Prostate gland (tissue), 2 donors: ENCODE data around the gene C1orf87. TPM values are rescaled to one million over a fixed set of nuclear protein-coding genes. Genes with fewer than 3 reads are reported as not detected.

Experiments
- DNase-seq: peaks from one replicate; pipeline ENCODE4 v3.0.0-alpha.2; 2019; ENCODE audit warnings: low spot score
- H3K27ac ChIP-seq, 2 donors: fragments of 200-600 bp; sonication (generic); 2 replicates each; pipeline ENCODE4 v1.5.1; 2017 to 2019
- H3K27me3 ChIP-seq: fragments of 200-600 bp; sonication (generic); replicated peaks from 2 replicates; pipeline ENCODE4 v1.5.1; 2019; ENCODE audit not compliant: insufficient read depth
- H3K36me3 ChIP-seq, 2 donors: fragments of 200-600 bp; sonication (generic); 1 replicate in 1 of 2; 2 replicates in 1 of 2; pipeline versions ENCODE4 v1.5.1 to v1.8.1; 2017 to 2019
- H3K4me1 ChIP-seq: fragments of 200-600 bp; sonication (generic); replicated peaks from 2 replicates; pipeline ENCODE4 v1.5.1; 2019
- H3K4me3 ChIP-seq, 2 donors: fragments of 200-600 bp; sonication (generic); 2 replicates each; pipeline ENCODE4 v1.5.1; 2017 to 2019
- H3K9me3 ChIP-seq: fragments of 200-600 bp; sonication (generic); 2 replicates; pipeline ENCODE4 v1.5.1; 2017
- POLR2A ChIP-seq: fragments of 450-650 bp; IDR thresholded peaks from one replicate; pipeline ENCODE4 v1.6.1; 2016; ENCODE audit warnings: antibody characterized with exemption, mild to moderate bottlenecking
- POLR2AphosphoS5 ChIP-seq: sonication (generic); formaldehyde crosslinking; IDR thresholded peaks from one replicate; pipeline ENCODE4 v1.6.1; 2017; ENCODE audit warnings: antibody characterized with exemption
- WGBS: methylation state at CpG from one replicate; pipeline ENCODE4 v1.1.5; 2018; 5-methylcytosine and 5-hydroxymethylcytosine counted together
- intact Hi-C: fragments of 100-400 bp; cut with DNase I; formaldehyde crosslinking; loops from one replicate; pipeline ENCODE4 v1.14.2; 2022
- total RNA-seq, 2 donors: library from RNA; depleted of rRNA; stranded (reverse); fragments of >200 nt; gene quantifications; one replicate each; pipeline ENCODE4 v1.1.0, GENCODE V29; 2016
- TF ChIP-seq, protein P1 (sequence below), 4 experiments: fragments of 200-600 bp in 2 of 4; fragments of 450-650 bp in 2 of 4; sonication (generic) in 2 of 4; IDR thresholded peaks; 1 replicate in 3 of 4; 2 replicates in 1 of 4; pipeline ENCODE4 v1.5.1; 2016 to 2019; ENCODE audit warnings: antibody characterized with exemption in 4 of 4, mild to moderate bottlenecking in 2 of 4, moderate library complexity in 2 of 4

C1orf87 gene
- total RNA-seq, 2 donors from 2014 or later, result 0.74 TPM; not detected in 1

- no peaks in the 10 kb centered on the region for H3K27me3 ChIP-seq
- H3K27ac ChIP-seq, result no peak overlapping the region
- no peaks in the 10 kb centered on the region for H3K4me1 ChIP-seq
- DNase-seq, result no peak
- H3K4me3 ChIP-seq, result no peak overlapping the region
- no peaks in the 10 kb centered on the region for H3K9me3 ChIP-seq
- H3K36me3 ChIP-seq, result no peaks in the 10 kb centered on the region
- intact Hi-C loops, result no loop called here
- TF ChIP-seq POLR2A (no peak), POLR2AphosphoS5 (no peak)
- TF ChIP-seq, protein P1, sequence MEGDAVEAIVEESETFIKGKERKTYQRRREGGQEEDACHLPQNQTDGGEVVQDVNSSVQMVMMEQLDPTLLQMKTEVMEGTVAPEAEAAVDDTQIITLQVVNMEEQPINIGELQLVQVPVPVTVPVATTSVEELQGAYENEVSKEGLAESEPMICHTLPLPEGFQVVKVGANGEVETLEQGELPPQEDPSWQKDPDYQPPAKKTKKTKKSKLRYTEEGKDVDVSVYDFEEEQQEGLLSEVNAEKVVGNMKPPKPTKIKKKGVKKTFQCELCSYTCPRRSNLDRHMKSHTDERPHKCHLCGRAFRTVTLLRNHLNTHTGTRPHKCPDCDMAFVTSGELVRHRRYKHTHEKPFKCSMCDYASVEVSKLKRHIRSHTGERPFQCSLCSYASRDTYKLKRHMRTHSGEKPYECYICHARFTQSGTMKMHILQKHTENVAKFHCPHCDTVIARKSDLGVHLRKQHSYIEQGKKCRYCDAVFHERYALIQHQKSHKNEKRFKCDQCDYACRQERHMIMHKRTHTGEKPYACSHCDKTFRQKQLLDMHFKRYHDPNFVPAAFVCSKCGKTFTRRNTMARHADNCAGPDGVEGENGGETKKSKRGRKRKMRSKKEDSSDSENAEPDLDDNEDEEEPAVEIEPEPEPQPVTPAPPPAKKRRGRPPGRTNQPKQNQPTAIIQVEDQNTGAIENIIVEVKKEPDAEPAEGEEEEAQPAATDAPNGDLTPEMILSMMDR (IDR thresholded peaks at IDR 0.05), result no peak
Observed at GRCh38 chr1:60087681-60088080, 14.1 kb upstream of the C1orf87 start.

- H3K27me3 ChIP-seq, result no peaks in the 10 kb centered on the region
- no peaks in the 10 kb centered on the region for H3K36me3 ChIP-seq
- H3K9me3 ChIP-seq, result no peaks in the 10 kb centered on the region
- 24% methylated on average over 4 of the region's 4 CpGs for WGBS
- no peaks in the 10 kb centered on the region for H3K4me1 ChIP-seq
- TF ChIP-seq, protein P1 (IDR thresholded peaks at IDR 0.05), result no peak
- TF ChIP-seq POLR2AphosphoS5, result no peak
- TF ChIP-seq POLR2A, result no peak
- no peak overlapping the region for H3K27ac ChIP-seq
- intact Hi-C loops, result no loop called here
- H3K4me3 ChIP-seq, result no peak overlapping the region
- no peak for DNase-seq
Observed at GRCh38 chr1:60078182-60078581, 4.6 kb upstream of the C1orf87 start.

- no peaks in the 10 kb centered on the region for H3K27me3 ChIP-seq
- no peak for DNase-seq
- no peak for TF ChIP-seq POLR2AphosphoS5
- TF ChIP-seq, protein P1 (IDR thresholded peaks at IDR 0.05), result no peak
- TF ChIP-seq POLR2A, result no peak
- intact Hi-C loops, result no loop called here
- no peak overlapping the region for H3K27ac ChIP-seq
- no peaks in the 10 kb centered on the region for H3K36me3 ChIP-seq
- no peak overlapping the region for H3K4me3 ChIP-seq
- 72% methylated on average over 1 of the region's 1 CpG for WGBS
- H3K9me3 ChIP-seq, result no peaks in the 10 kb centered on the region
- H3K4me1 ChIP-seq, result no peaks in the 10 kb centered on the region
Observed at GRCh38 chr1:60071296-60071695, 2.3 kb downstream of the C1orf87 start.

GRCh38 chr1:60069691-60070090 lies 3.9 kb downstream of the C1orf87 start:
- Histone ChIP-seq H3K36me3 (no peaks in the 10 kb centered on the region), H3K27me3 (no peaks in the 10 kb centered on the region), H3K27ac (no peak overlapping the region), H3K4me3 (no peak overlapping the region), H3K4me1 (no peaks in the 10 kb centered on the region), H3K9me3 (no peaks in the 10 kb centered on the region)
- intact Hi-C loops, result no loop called here
- 93% methylated on average over 1 of the region's 1 CpG for WGBS
- TF ChIP-seq, protein P1 (IDR thresholded peaks at IDR 0.05), result no peak
- DNase-seq, result no peak

DNA sequence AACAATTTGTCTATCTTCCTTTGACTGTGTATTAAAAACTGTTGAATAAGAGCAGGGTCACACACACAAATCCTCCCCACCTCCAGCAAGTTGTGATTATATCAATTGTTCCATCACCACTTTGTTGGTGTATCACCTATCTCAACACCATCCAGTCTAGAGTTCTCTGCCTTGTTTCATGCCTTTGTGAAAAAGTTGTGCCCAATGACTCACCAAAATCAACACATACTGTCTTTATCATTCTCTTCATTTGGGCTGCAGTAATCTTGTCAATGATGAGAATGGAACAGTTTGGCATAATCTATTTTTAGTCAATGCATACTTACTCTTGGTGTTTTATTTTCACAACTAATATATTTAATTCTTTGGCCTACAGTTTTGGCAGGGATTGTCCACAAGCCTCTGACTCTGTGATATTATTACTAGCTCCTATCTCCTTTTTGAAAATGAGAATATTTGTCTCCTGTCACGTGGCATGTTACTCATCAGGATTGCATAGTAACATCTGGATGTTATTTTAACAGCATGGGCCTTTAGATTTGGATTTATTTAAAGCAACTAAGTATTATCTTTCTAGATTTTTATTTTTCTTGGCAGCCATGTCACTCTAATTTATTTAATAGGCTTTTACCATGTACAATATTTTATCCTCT lies 5.1 kb downstream of the C1orf87 start:
- Histone ChIP-seq H3K4me1 (no peaks in the 10 kb centered on the region), H3K9me3 (no peaks in the 10 kb centered on the region), H3K27ac (no peak overlapping the region), H3K4me3 (no peak overlapping the region), H3K36me3 (no peaks in the 10 kb centered on the region), H3K27me3 (no peaks in the 10 kb centered on the region)
- intact Hi-C loops, result no loop called here
- no peak for DNase-seq
- TF ChIP-seq POLR2AphosphoS5 (no peak), POLR2A (no peak)
- TF ChIP-seq, protein P1 (IDR thresholded peaks at IDR 0.05), result no peak
- WGBS, result 89% methylated on average over 1 of the region's 1 CpG
